Measurements from ENCODE around the gene SETDB2. TPM values are rescaled to one million over a fixed set of nuclear protein-coding genes. Genes with fewer than 3 reads are reported as not detected.
A peak's percentile ranks its signal among the peaks of the same experiment; 100 is the strongest.

SETDB2 gene
- total RNA-seq, 1 donor from 2014 or later = 18.1 TPM

DNA sequence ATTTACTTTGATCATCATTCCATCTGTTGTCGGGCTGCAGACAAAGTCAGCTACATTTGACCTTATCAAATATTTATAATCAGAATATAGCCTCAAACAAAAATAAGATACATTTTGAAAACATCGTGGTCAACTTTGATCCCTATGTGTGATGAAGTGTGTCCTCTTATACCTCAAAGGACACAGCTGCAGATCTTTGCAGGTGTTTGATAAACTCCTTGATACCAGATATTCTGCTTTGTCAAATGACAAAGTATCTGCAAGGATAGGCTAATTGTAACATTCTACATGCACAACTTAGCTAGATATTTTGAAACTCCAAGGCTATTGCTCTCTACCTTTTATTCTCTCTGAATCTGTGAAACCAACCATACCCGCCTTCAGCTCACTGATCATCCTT is 95.7 kb downstream of the SETDB2 start:
- Histone ChIP-seq H3K4me3 (no peak overlapping the region), H3K27me3 (no peaks in the 10 kb centered on the region), H3K4me1 (no peaks in the 10 kb centered on the region), H3K36me3 (peaks cover 47% of the 10 kb centered on the region), H3K9me3 (no peaks in the 10 kb centered on the region), H3K27ac (no peak overlapping the region)
- DNase-seq = no peak
- ATAC-seq = no peak
- TF ChIP-seq, protein P1, sequence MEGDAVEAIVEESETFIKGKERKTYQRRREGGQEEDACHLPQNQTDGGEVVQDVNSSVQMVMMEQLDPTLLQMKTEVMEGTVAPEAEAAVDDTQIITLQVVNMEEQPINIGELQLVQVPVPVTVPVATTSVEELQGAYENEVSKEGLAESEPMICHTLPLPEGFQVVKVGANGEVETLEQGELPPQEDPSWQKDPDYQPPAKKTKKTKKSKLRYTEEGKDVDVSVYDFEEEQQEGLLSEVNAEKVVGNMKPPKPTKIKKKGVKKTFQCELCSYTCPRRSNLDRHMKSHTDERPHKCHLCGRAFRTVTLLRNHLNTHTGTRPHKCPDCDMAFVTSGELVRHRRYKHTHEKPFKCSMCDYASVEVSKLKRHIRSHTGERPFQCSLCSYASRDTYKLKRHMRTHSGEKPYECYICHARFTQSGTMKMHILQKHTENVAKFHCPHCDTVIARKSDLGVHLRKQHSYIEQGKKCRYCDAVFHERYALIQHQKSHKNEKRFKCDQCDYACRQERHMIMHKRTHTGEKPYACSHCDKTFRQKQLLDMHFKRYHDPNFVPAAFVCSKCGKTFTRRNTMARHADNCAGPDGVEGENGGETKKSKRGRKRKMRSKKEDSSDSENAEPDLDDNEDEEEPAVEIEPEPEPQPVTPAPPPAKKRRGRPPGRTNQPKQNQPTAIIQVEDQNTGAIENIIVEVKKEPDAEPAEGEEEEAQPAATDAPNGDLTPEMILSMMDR (IDR thresholded peaks at IDR 0.05) = no peak
- intact Hi-C loops (cut with DNase I) = no loop called here

DNA sequence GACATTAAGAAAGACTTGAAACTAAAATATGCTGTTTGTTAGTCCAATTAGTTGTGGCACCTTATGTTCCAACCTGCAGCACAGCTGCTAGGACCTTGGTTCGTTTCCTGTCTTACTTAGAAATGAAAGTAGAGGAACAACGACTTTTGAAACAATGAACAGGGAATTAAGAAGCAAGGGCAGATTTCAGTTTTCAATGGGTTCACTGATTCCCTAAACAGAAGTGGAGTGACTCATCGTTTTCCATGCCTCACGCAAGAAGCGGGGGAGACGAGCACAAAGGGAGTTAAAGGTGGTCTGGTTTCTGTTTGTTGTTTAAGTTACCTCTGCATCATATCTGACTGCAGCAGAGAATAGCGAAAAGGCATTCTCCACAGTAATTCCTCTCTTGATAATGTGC is 96.5 kb downstream of the SETDB2 start:
- intact Hi-C loops (cut with DNase I) = no loop called here
- ATAC-seq = no peak
- no peaks in the 10 kb centered on the region for H3K4me1 ChIP-seq

DNA sequence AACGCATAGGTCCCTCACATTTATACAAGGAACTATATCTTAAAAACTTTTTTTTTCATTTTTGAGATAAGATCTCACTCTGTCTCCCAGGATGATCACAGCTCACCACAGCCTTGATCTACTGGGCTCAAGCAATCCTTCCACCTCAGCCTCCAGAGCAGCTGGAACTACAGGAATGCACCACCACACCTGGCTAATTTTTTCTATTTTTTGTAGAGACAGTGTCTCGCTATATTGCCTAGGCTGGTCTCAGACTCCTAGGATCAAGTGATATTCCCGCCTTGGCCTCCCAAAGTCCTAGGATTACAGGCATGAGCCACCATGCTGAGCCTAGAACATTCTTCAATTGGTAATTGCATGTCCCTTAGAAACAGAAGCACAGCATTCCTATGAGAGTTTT is 99.6 kb downstream of the SETDB2 start:
- H3K4me1 ChIP-seq = no peaks in the 10 kb centered on the region
- TF ChIP-seq, protein P1 (IDR thresholded peaks at IDR 0.05) = no peak
- no peaks in the 10 kb centered on the region for H3K27me3 ChIP-seq
- H3K36me3 ChIP-seq = peaks cover 61% of the 10 kb centered on the region
- no peaks in the 10 kb centered on the region for H3K9me3 ChIP-seq
- ATAC-seq (no peak), DNase-seq (no peak)
- H3K27ac ChIP-seq = no peak overlapping the region
- intact Hi-C loops (cut with DNase I) = no loop called here
- H3K4me3 ChIP-seq = no peak overlapping the region

More for the DNA sequence above, 96.5 kb downstream of the SETDB2 start:
- no peak for DNase-seq
- H3K9me3 ChIP-seq = no peaks in the 10 kb centered on the region
- peak overlapping the region; percentile 7 for H3K4me3 ChIP-seq
- peaks cover 48% of the 10 kb centered on the region for H3K36me3 ChIP-seq
- peak overlapping the region; percentile 15 for H3K27ac ChIP-seq
- TF ChIP-seq, protein P1 (IDR thresholded peaks at IDR 0.05) = no peak
- no peaks in the 10 kb centered on the region for H3K27me3 ChIP-seq

Other genes with a start within 250 kb of the SETDB2 start
- gene MLNR, start 223.9 kb upstream of the SETDB2 start, total RNA-seq = not detected
- gene CDADC1, start 196.3 kb upstream of the SETDB2 start, total RNA-seq = 13.8 TPM
- gene CAB39L, start 210 bp upstream of the SETDB2 start, total RNA-seq = 18.0 TPM
- gene PHF11, start 51.7 kb downstream of the SETDB2 start, total RNA-seq = 57.7 TPM
- 24.7 TPM for gene RCBTB1, start 141.3 kb downstream of the SETDB2 start, total RNA-seq
- 4.4 TPM for gene ARL11, start 184.2 kb downstream of the SETDB2 start, total RNA-seq
- 48.0 TPM for gene EBPL, start 247.2 kb downstream of the SETDB2 start, total RNA-seq